Peyer's patch (tissue), 4 donors: ENCODE results near the gene ERO1B. TPM values are rescaled to one million over a fixed set of nuclear protein-coding genes. Genes with fewer than 3 reads are reported as not detected.

ENCODE experiments used
- DNase-seq, 3 donors: peaks; one replicate each; pipeline ENCODE4 v3.0.0-alpha.2; 2017 to 2019
- H3K27ac ChIP-seq, 4 donors: fragments of 200-600 bp; sonication (generic); one replicate each; pipeline ENCODE4 v1.5.1; 2016 to 2019
- H3K27me3 ChIP-seq, 2 donors: fragments of 200-600 bp; sonication (generic); one replicate each; pipeline ENCODE4 v1.5.1; 2019
- H3K36me3 ChIP-seq, 3 donors: fragments of 200-600 bp; sonication (generic); one replicate each; pipeline ENCODE4 v1.5.1; 2016 to 2019
- H3K4me1 ChIP-seq, 4 donors: fragments of 200-600 bp; sonication (generic); one replicate each; pipeline ENCODE4 v1.5.1; 2016 to 2019
- H3K4me3 ChIP-seq, 4 donors: fragments of 200-600 bp; sonication (generic); 1 replicate in 3 of 4; 2 replicates in 1 of 4; pipeline ENCODE4 v1.5.1; 2016 to 2019; ENCODE audit warnings: mild to moderate bottlenecking in 1 of 4
- H3K9me3 ChIP-seq, 4 donors: fragments of 200-600 bp; sonication (generic); one replicate each; pipeline ENCODE4 v1.5.1; 2016 to 2019; ENCODE audit warnings: mild to moderate bottlenecking in 1 of 4
- CTCF ChIP-seq, 6 experiments: fragments of 450-650 bp in 4 of 6; fragments of 200-600 bp in 2 of 6; sonication (generic) in 1 of 6; IDR thresholded peaks; one replicate each; pipeline ENCODE4 v1.5.1; 2017 to 2019; ENCODE audit warnings: antibody characterized with exemption in 6 of 6, mild to moderate bottlenecking in 3 of 6, moderate library complexity in 1 of 6
- POLR2A ChIP-seq, 2 donors: fragments of 450-650 bp; IDR thresholded peaks; one replicate each; pipeline ENCODE4 v1.5.1; 2017; ENCODE audit warnings: antibody characterized with exemption in 2 of 2, mild to moderate bottlenecking in 2 of 2, moderate library complexity in 2 of 2
- total RNA-seq, 4 donors: library from RNA; depleted of rRNA; stranded (reverse); fragments of >200 nt; gene quantifications; one replicate each; pipeline ENCODE4 v1.1.0, GENCODE V29; 2016

ERO1B gene
- total RNA-seq, 4 donors from 2014 or later, result 5.2 to 44.6 (median 7.9) TPM

DNA sequence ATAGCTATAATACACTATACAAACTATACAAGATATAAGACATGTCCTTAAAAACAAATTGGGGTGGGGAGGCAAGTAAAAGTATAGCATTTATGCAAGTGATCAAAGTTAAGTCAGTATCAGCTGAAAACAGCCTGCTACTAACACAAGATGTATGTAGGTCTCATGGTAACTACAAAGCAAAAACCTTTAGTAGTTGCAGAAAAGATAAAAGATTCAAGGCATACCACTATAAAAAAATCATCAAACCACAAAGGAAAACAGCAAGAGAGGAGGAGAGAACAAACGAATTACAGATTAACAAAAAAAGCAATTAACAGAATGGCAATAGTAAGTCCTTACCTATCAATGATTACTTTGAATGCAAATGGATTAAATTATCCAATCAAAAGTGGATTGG is 22.7 kb downstream of the ERO1B start:
- Histone ChIP-seq H3K4me1 (no peaks in the 10 kb centered on the region), H3K9me3 (peaks cover 0 to 10% (median 0%) of the 10 kb centered on the region in 4 donors), H3K4me3 (no peak overlapping the region), H3K27me3 (no peaks in the 10 kb centered on the region), H3K27ac (no peak overlapping the region), H3K36me3 (no peaks in the 10 kb centered on the region)
- no peak for TF ChIP-seq CTCF (IDR thresholded peaks at IDR 0.05)
- TF ChIP-seq POLR2A (IDR thresholded peaks at IDR 0.05), result no peak
- no peak for DNase-seq

DNA sequence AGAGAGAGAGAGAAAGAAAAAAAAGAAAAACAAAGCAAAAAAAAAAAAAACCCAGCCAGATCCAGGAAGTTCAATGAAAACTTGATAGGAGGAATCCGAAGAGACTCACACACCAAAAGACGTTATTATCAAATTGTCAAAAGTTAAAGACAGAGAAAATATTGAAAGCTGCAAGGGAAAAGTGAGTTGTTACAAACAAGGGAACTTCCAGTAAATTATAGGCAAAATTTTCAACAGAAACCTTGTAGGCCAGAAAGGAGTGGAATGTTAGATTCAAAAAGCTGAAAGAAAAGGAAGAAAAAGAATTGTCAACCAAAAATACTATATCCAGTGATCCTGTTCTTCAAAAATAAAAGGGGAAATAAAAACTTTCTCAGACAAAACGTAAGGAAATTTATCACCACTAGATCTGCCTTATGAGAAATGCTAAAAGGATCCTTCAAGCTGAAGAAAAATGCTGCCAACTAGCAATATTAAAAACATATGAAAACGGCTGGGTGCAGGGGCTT is 23.6 kb downstream of the ERO1B start:
- H3K9me3 ChIP-seq, result peaks cover 0 to 10% (median 0%) of the 10 kb centered on the region in 4 donors
- no peak for DNase-seq
- H3K27ac ChIP-seq, result no peak overlapping the region
- TF ChIP-seq CTCF (IDR thresholded peaks at IDR 0.05), result no peak
- no peak for TF ChIP-seq POLR2A (IDR thresholded peaks at IDR 0.05)
- no peak overlapping the region for H3K4me3 ChIP-seq
- no peaks in the 10 kb centered on the region for H3K36me3 ChIP-seq
- H3K27me3 ChIP-seq, result no peaks in the 10 kb centered on the region
- H3K4me1 ChIP-seq, result no peaks in the 10 kb centered on the region

GRCh38 chr1:236257216-236257615 is 24.5 kb downstream of the ERO1B start:
- H3K4me1 ChIP-seq, result no peaks in the 10 kb centered on the region
- peaks cover 0 to 10% (median 0%) of the 10 kb centered on the region in 4 donors for H3K9me3 ChIP-seq
- TF ChIP-seq POLR2A (IDR thresholded peaks at IDR 0.05), result no peak
- TF ChIP-seq CTCF (IDR thresholded peaks at IDR 0.05), result no peak
- no peaks in the 10 kb centered on the region for H3K36me3 ChIP-seq
- no peaks in the 10 kb centered on the region for H3K27me3 ChIP-seq
- H3K4me3 ChIP-seq, result no peak overlapping the region
- no peak overlapping the region for H3K27ac ChIP-seq
- no peak for DNase-seq

- Histone ChIP-seq H3K27ac (no peak overlapping the region), H3K27me3 (no peaks in the 10 kb centered on the region)
Measured at GRCh38 chr1:236253918-236254637, 27.7 kb downstream of the ERO1B start.

GRCh38 chr1:236253119-236253518 is 28.6 kb downstream of the ERO1B start:
- no peak for TF ChIP-seq CTCF (IDR thresholded peaks at IDR 0.05)
- TF ChIP-seq POLR2A (IDR thresholded peaks at IDR 0.05), result no peak
- Histone ChIP-seq H3K27me3 (no peaks in the 10 kb centered on the region), H3K4me1 (no peaks in the 10 kb centered on the region), H3K4me3 (no peak overlapping the region), H3K36me3 (no peaks in the 10 kb centered on the region), H3K27ac (no peak overlapping the region), H3K9me3 (peaks cover 0 to 1% (median 0%) of the 10 kb centered on the region in 4 donors)
- DNase-seq, result no peak

More at GRCh38 chr1:236253918-236254637, 27.7 kb downstream of the ERO1B start:
- TF ChIP-seq POLR2A (IDR thresholded peaks at IDR 0.05) (no peak), CTCF (IDR thresholded peaks at IDR 0.05) (no peak)
- H3K4me1 ChIP-seq, result no peaks in the 10 kb centered on the region
- H3K4me3 ChIP-seq, result no peak overlapping the region
- H3K9me3 ChIP-seq, result peaks cover 0 to 10% (median 0%) of the 10 kb centered on the region in 4 donors
- no peak for DNase-seq
- H3K36me3 ChIP-seq, result no peaks in the 10 kb centered on the region
